Measurements from ENCODE around the gene ATOX1.

ATOX1 gene

GRCh38 chr5:151694035-151694485, 64.4 kb downstream of the ATOX1 start:
- no peak for DNase-seq

Measured in stimulated activated CD4-positive, alpha-beta T cell treated with anti-CD3 and anti-CD28 coated beads, Interleukin-12 subunit alpha, Interleukin-12 subunit beta, amount 100 ng/mL, for 4 hours (primary cell).